HL-60/S4 (cell line): ENCODE data around the gene LMO2.
"Not testable (repeated sequence)": the region's sequence is repeated elsewhere in the genome, so short reads cannot be mapped to it uniquely, and the experiment has no call there.

ENCODE experiments used
- in situ Hi-C: fragments of 300-500 bp; cut with MboI; formaldehyde crosslinking; loops from 2 replicates; pipeline ENCODE4 v1.14.3; 2022; ENCODE audit warnings: low sequenced_read_pairs

LMO2 gene

GRCh38 chr11:33891714-33892327 lies at the start of gene LMO2:
LMO2 (minus strand) TSS chr11:33892076; CDS start chr11:33869716, 22,360 bp downstream.
- in situ Hi-C loops, result no loop called here

- in situ Hi-C loops, result no loop called here
Observed at GRCh38 chr11:33940538-33940815, 48.6 kb upstream of the LMO2 start.

GRCh38 chr11:33936725-33937604 lies 45.1 kb upstream of the LMO2 start:
- in situ Hi-C loops, result no loop called here

- in situ Hi-C loops, result no loop called here
Observed at GRCh38 chr11:33935461-33936456, 43.9 kb upstream of the LMO2 start.

- in situ Hi-C loops, result no loop called here
Observed at GRCh38 chr11:33935005-33935404, 43.1 kb upstream of the LMO2 start.

- in situ Hi-C loops, result no loop called here
Observed at GRCh38 chr11:33934450-33934849, 42.6 kb upstream of the LMO2 start.

GRCh38 chr11:33933602-33934001 lies 41.7 kb upstream of the LMO2 start:
- in situ Hi-C loops, result no loop called here

- in situ Hi-C loops, result no loop called here
Observed at GRCh38 chr11:33932721-33933120, 40.8 kb upstream of the LMO2 start.

GRCh38 chr11:33931739-33932366 lies 40.0 kb upstream of the LMO2 start:
- in situ Hi-C loops, result not testable (repeated sequence)

GRCh38 chr11:33931067-33931466 lies 39.2 kb upstream of the LMO2 start:
- in situ Hi-C loops, result no loop called here

GRCh38 chr11:33930317-33931021 lies 38.6 kb upstream of the LMO2 start:
- in situ Hi-C loops, result no loop called here

GRCh38 chr11:33928564-33928963 lies 36.7 kb upstream of the LMO2 start:
- in situ Hi-C loops, result no loop called here

GRCh38 chr11:33926671-33927552 lies 35.0 kb upstream of the LMO2 start:
- in situ Hi-C loops, result no loop called here

- in situ Hi-C loops, result no loop called here
Observed at GRCh38 chr11:33924341-33924740, 32.5 kb upstream of the LMO2 start.

GRCh38 chr11:33923626-33924025 lies 31.8 kb upstream of the LMO2 start:
- in situ Hi-C loops, result no loop called here

GRCh38 chr11:33920838-33921613 lies 29.1 kb upstream of the LMO2 start:
- in situ Hi-C loops, result no loop called here

GRCh38 chr11:33919645-33920044 lies 27.8 kb upstream of the LMO2 start:
- in situ Hi-C loops, result no loop called here

- in situ Hi-C loops, result not testable (repeated sequence)
Observed at GRCh38 chr11:33917402-33917801, 25.5 kb upstream of the LMO2 start.

GRCh38 chr11:33916736-33917135 lies 24.9 kb upstream of the LMO2 start:
- in situ Hi-C loops, result no loop called here
